Measurements from ENCODE around the gene FLAD1. TPM values are rescaled to one million over a fixed set of nuclear protein-coding genes. Genes with fewer than 3 reads are reported as not detected.
A peak's percentile ranks its signal among the peaks of the same experiment; 100 is the strongest.
"Not testable (repeated sequence)": the region's sequence is repeated elsewhere in the genome, so short reads cannot be mapped to it uniquely, and the experiment has no call there.

Gene FLAD1
- total RNA-seq, 1 experiment from 2014 or later, result 49.5 TPM

DNA sequence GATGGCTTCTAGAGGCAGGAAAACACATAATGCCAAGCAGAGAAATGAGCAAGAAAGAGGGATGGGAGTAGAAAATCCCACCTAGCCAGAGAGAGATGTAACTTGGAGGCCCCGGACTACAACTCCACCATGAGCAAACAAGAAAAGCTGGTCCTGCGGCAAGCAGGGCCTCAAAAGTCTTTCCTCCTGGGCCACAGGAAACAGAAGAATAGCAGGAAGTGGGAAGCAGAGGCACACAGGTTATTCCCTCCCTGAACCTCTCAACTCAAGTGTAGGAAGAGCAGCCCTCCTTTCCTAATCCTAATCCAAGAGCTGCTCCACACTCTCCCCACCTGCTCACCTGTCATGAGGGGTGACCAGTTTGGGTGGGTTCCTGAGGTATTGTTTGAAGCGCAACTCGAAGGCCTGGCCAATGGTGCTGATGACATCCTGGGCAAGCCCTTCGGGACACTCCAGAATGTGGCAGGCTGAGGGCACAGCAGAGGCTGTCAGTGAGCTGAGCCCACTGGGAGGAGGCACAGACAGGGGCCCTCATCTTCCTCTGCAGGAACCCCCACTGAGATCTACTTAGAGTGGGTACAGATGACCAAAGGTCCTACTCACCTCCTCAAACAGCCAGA is 15.7 kb upstream of the FLAD1 start:
- DNase-seq (ENCODE audit: low read depth), result no peak

- no peak for DNase-seq (ENCODE audit: low read depth)
These were observed 14.4 kb upstream of the FLAD1 start for GRCh38 chr1:154968731-154969130.

DNA sequence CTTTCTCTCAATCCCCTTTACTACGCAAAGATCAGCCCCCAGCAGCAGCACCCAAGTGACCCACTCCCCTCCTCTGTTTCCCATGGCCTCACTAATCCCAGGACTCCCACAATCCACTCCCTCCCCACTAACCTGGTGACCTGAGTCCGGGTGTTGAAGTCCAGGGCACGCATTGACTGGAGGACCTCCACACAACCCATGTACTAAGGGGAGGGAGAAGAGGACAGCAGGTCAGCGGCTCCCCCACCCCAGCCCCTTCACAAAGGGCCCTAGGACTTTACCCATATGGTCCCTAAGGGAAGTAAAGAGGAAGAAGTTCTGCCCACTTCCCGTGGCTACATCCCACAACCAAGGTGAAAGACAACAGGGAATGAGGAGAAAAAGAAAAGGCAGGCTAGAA is 13.9 kb upstream of the FLAD1 start:
- no peak for DNase-seq (ENCODE audit: low read depth)

- no peak for DNase-seq (ENCODE audit: low read depth)
These were observed 13.2 kb upstream of the FLAD1 start for GRCh38 chr1:154969860-154970452.

- DNase-seq (ENCODE audit: low read depth), result peak; percentile 96
These were observed 12.4 kb upstream of the FLAD1 start, which contains the start of gene SHC1 for GRCh38 chr1:154970631-154971340. TSS of gene SHC1 (minus strand) at chr1:154970747. CDS start at chr1:154970526, 221 bp downstream.

- DNase-seq (ENCODE audit: low read depth), result peak; percentile 44
These were observed 11.7 kb upstream of the FLAD1 start for GRCh38 chr1:154971341-154971998.

DNA sequence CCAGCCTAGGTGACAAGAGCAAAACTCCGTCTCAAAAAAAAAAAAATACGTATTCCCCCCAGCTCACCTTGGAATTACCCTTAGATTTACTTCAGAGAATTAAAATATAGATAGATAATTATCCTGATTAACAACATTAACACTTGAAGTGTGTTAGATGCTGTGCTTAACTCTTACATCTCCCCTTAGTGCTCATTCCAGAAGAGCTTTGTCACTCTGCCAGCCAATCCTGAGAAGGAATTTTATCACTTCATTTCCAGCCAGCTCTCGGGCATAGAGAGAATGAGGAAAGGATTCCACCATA is 11.0 kb upstream of the FLAD1 start:
- no peak for DNase-seq (ENCODE audit: low read depth)

GRCh38 chr1:154972517-154973343 is 10.4 kb upstream of the FLAD1 start:
- DNase-seq (ENCODE audit: low read depth), result peak; percentile 99

DNA sequence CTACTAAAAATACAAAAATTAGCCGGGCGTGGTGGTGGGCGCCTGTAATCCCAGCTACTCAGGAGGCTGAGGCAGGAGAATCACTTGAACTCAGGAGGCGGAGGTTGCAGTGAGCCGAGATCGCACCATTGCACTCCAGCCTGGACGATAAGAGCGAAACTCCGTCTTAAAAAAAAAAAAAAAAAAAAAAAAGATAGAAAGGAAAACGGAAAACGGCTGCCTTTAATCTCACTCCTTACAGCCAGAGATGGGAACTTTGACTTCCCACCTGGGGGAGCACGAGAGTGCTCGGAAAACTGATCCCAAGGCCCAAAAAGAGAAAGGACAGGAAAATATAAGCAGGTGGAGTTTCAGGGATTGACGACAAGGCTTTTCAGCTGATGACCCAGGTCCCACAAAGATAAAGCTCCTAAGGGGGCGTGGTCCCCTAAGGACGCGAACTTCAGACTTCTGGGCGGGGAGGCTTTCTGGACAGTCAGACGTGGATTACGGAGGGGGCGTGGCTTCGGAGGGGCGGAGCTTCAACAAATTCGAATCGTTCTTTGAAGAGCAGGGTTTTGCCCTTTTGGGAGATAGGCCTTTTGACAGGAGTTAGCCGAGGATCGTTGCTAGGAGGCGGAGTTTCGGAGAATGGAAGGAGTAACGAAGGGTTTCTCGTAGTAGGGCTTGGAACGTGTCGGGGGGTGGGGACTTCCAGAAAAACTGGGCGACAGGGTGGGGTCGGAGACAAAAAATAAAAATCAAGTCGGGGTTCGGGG is 9.6 kb upstream of the FLAD1 start:
- DNase-seq (ENCODE audit: low read depth), result peak; percentile 97

DNA sequence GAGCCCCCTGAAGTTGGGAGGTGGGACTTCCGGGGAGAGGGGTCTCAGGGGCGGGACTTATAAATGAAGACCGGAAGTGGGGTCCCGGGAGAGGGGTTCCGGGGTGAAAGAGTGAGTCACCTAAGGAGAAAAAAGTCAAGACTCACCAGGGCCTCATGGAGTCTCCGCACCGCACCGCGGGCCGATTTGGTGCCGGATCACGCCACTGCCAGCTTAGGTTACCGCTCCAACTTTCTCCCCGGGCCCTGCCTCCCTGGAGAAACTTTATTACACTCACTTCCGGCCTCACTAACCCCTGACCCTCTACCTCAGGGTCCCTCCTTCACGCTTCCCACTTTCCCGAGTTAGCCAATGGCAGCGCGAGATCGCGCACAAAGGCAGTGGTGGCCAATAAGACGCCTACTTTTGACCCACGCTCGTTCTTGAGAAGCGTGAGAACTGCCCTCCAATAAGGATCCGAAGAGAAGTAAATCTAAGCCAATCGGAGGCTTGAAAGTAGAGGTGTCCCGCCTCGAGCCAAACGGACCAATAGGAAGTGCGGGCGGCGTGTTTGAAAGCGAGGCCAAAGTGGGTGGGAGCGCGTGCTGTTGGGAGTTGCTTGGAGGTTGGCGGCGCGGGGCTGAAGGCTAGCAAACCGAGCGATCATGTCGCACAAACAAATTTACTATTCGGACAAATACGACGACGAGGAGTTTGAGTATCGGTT is 8.9 kb upstream of the FLAD1 start, which contains the start of gene CKS1B:
Gene CKS1B, plus strand, starts transcription at position 580 of the 706 bp plus-strand sequence. Its CDS starts 65 bp downstream, at position 645.
- peak; percentile 100 for DNase-seq (ENCODE audit: low read depth)

DNA sequence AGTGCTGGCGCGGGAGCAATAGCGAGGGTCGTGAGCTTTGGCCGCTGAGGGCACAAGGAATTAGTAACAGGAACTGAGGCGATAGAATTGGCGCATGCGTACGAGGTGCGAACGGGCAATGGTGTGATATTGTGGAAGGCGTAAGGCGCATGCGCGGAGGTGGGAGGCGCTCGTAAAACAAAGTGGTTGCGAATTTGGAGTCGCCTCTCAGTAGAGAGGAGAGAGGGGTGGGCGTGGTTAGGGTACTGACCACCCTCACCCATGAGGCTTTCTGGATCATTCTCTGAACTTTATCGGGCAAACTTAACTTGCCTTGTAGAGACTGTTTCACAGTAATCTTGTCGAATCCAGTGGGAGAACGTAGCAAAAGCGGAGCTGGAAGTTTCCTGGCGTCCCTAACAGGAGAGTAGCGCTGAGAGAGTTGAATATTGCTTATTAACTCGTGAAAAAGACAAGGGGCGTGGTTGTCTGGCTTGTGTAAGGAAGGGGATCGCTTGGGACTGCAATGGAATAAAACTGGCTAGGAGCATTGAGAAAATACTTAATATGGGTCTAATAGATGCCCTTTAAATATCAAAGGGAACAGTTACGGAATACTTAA is 8.2 kb upstream of the FLAD1 start:
- peak; percentile 91 for DNase-seq (ENCODE audit: low read depth)

GRCh38 chr1:154975409-154976059 is 7.6 kb upstream of the FLAD1 start:
- peak; percentile 27 for DNase-seq (ENCODE audit: low read depth)

GRCh38 chr1:154977762-154978161 is 5.4 kb upstream of the FLAD1 start:
- not testable (repeated sequence) for DNase-seq (ENCODE audit: low read depth)

DNA sequence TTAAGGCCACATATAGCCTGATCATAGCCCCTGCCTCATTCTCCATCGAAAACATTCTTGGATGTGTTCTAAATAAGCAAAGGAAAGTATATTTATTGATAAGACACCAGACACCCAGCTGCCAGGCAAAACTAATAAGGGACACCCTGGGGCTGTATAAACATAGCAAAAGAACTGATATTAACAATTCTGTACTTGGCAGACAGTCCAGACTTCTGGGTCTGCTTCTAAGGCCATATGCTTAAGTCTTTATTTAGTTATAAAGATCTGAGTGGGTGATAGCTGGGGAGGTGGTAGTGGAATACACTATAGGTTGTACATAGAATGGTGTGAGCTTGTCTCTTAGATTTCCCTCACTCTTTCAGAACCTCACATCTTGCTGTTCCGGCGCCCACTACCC is 4.8 kb upstream of the FLAD1 start:
- DNase-seq (ENCODE audit: low read depth), result no peak

GRCh38 chr1:154982341-154982740 is 803 bp upstream of the FLAD1 start:
- no peak for DNase-seq (ENCODE audit: low read depth)

- DNase-seq (ENCODE audit: low read depth), result no peak
These were observed 777 bp downstream of the FLAD1 start for GRCh38 chr1:154983776-154984466.

DNA sequence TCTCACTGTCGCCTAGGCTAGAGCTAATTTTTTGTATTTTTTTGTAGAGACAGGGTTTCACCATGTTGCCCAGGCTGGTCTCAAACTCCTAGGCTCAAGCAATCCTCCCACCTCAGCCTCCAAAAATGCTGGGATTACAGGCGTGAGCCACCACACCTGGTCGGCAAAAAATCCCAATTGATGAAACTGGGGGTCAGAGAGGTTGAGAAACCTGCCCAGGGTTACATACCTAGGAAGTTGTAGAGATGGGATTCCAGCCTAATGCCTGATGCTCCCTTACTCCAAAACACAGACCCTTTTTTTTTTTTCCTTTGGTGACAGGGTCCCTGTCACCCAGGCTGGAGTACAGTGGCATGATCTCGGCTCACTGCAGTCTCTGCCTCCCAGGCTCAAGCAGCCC is 3.6 kb downstream of the FLAD1 start:
- DNase-seq (ENCODE audit: low read depth), result not testable (repeated sequence)

DNA sequence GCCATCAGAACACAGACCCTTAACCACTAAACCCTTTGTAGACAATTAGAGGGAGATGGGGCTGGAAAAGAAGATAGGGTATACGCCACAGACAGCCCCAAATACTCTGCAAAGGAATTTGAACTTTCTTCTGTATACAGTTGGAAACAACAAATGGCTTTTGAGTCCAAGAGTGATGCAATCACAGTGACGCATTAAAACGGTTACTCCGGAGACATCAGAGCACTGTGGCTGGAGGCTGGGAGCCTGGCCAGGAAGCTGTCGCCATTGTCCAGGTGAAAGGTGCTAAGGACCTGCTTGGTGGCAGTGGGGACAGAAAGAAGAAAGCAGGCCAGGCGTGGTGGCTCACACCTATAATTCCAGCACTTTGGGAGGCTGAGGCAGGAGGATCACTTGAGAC is 4.2 kb downstream of the FLAD1 start:
- DNase-seq (ENCODE audit: low read depth), result no peak
